Astrocyte (in vitro differentiated cells and primary cell): ENCODE data around the gene PXT1.

Experiments used
- EZH2 ChIP-seq: IDR thresholded peaks from 2 replicates; pipeline ENCODE4 v1.6.1; 2012; ENCODE audit warnings: mild to moderate bottlenecking, low read length, inconsistent platforms; ENCODE audit not compliant: insufficient read depth
- TF ChIP-seq, protein P1 (sequence below): IDR thresholded peaks from 2 replicates; pipeline ENCODE4 v1.5.1; 2011; ENCODE audit warnings: low read depth, mild to moderate bottlenecking, inconsistent platforms, low read length, moderate library complexity; ENCODE audit not compliant: insufficient read depth

GRCh38 chr6:36399970-36400369 lies 42.7 kb downstream of the PXT1 start:
- TF ChIP-seq, protein P1, sequence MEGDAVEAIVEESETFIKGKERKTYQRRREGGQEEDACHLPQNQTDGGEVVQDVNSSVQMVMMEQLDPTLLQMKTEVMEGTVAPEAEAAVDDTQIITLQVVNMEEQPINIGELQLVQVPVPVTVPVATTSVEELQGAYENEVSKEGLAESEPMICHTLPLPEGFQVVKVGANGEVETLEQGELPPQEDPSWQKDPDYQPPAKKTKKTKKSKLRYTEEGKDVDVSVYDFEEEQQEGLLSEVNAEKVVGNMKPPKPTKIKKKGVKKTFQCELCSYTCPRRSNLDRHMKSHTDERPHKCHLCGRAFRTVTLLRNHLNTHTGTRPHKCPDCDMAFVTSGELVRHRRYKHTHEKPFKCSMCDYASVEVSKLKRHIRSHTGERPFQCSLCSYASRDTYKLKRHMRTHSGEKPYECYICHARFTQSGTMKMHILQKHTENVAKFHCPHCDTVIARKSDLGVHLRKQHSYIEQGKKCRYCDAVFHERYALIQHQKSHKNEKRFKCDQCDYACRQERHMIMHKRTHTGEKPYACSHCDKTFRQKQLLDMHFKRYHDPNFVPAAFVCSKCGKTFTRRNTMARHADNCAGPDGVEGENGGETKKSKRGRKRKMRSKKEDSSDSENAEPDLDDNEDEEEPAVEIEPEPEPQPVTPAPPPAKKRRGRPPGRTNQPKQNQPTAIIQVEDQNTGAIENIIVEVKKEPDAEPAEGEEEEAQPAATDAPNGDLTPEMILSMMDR = no peak
- no peak for TF ChIP-seq EZH2
